HepG2 (cell line): ENCODE data around the gene SLC34A3. TPM values are rescaled to one million over a fixed set of nuclear protein-coding genes. Genes with fewer than 3 reads are reported as not detected.

Source experiments
- ATAC-seq: fragments of 200-7000 bp; cut with Tn5 transposase; 3 replicates; pipeline ENCODE4 v1.9.1; 2020; ENCODE audit warnings: mild to moderate bottlenecking, moderate library complexity
- BruUV-seq: library from RNA; stranded (reverse); fragments of 400-500 nt; replicated peaks from 2 replicates; lab custom pipeline; 2021; lab: Mats Ljungman, UMichigan
- CTCF ChIA-PET: fragments of 300-600 bp; formaldehyde crosslinking; extraction: SDS; loops from one replicate; lab custom pipeline; 2021; ENCODE audit warnings: low total read pairs, inconsistent platforms, low intra/inter-chr PET ratio; lab: Yijun Ruan, JAX
- POLR2A ChIA-PET: fragments of 350-600 bp; sonication (Branson Sonifier 250); formaldehyde crosslinking; loops from one replicate; lab custom pipeline; 2020; ENCODE audit warnings: antibody characterized with exemption, inconsistent platforms; lab: Yijun Ruan, JAX
- DNase-seq: peaks from one replicate; pipeline ENCODE4 v3.0.0-alpha.2; 2015; ENCODE audit warnings: low spot score
- FAIRE-seq: peaks from 3 replicates; lab custom pipeline; 2011; peaks lifted over from hg19 to GRCh38; lab: Jason Lieb, UNC
- H2AFZ ChIP-seq: one replicate; pipeline ENCODE4 v1.6.1; 2011; ENCODE audit warnings: low read length, inconsistent platforms
- H3K27ac ChIP-seq: fragments of 300-600 bp; 3 replicates; pipeline ENCODE4 v1.8.0; 2011; ENCODE audit warnings: mixed run types, mild to moderate bottlenecking, mixed read lengths, low read length, inconsistent platforms; ENCODE audit not compliant: insufficient read depth; ENCODE audit errors: extremely low read length
- H3K27me3 ChIP-seq, 2 experiments: fragments of 200-600 bp in 1 of 2; 2 replicates in 1 of 2; 3 replicates in 1 of 2; pipeline versions ENCODE4 v1.6.0 to v1.8.0; 2011; ENCODE audit warnings: low read length in 2 of 2, mild to moderate bottlenecking in 2 of 2, moderate library complexity in 2 of 2, inconsistent platforms in 1 of 2; ENCODE audit not compliant: insufficient read depth in 2 of 2, control insufficient read depth in 1 of 2
- H3K36me3 ChIP-seq, 2 experiments: fragments of 200-600 bp in 1 of 2; replicated peaks in 1 of 2; 2 replicates in 1 of 2; 3 replicates in 1 of 2; pipeline versions ENCODE4 v1.5.1 to v1.8.0; 2011; ENCODE audit warnings: low read length in 2 of 2, inconsistent platforms in 1 of 2; ENCODE audit not compliant: insufficient read depth in 2 of 2, control insufficient read depth in 1 of 2
- H3K4me1 ChIP-seq: 2 replicates; pipeline ENCODE4 v1.5.1; 2012; ENCODE audit warnings: low read length, inconsistent platforms; ENCODE audit not compliant: insufficient read depth
- H3K4me2 ChIP-seq: 2 replicates; pipeline ENCODE4 v1.6.0; 2011; ENCODE audit warnings: low read depth, low read length, inconsistent platforms
- H3K4me3 ChIP-seq, 3 experiments: fragments of 200-600 bp in 1 of 3; sonication (generic), shearing (Covaris generic) in 1 of 3; replicated peaks in 1 of 3; 2 replicates each; pipeline ENCODE4 v1.5.1; 2011 to 2016; ENCODE audit warnings: low read length in 3 of 3, inconsistent platforms in 2 of 3, low read depth in 2 of 3, mild to moderate bottlenecking in 2 of 3, control low read depth in 1 of 3, mixed read lengths in 1 of 3; ENCODE audit not compliant: insufficient read depth in 1 of 3
- H3K79me2 ChIP-seq: one replicate; pipeline ENCODE4 v1.6.1; 2011; ENCODE audit warnings: low read length, inconsistent platforms; ENCODE audit not compliant: insufficient read depth
- H3K9ac ChIP-seq: 2 replicates; pipeline ENCODE4 v1.6.0; 2011; ENCODE audit warnings: mild to moderate bottlenecking, low read depth, low read length, inconsistent platforms; ENCODE audit not compliant: insufficient read depth
- H3K9me3 ChIP-seq: 2 replicates; pipeline ENCODE4 v1.5.1; 2012; ENCODE audit warnings: mild to moderate bottlenecking, low read length
- H4K20me1 ChIP-seq: 2 replicates; pipeline ENCODE4 v1.6.0; 2011; ENCODE audit warnings: inconsistent platforms, mild to moderate bottlenecking, low read length, moderate library complexity; ENCODE audit not compliant: insufficient read depth
- ARNT ChIP-seq: fragments of 450-650 bp; IDR thresholded peaks from 2 replicates; pipeline ENCODE4 v1.6.1; 2017
- CENPT ChIP-seq: sonication (generic); formaldehyde crosslinking; IDR thresholded peaks from 2 replicates; pipeline ENCODE4 v1.8.0; 2022; ENCODE audit warnings: low read depth, mild to moderate bottlenecking, moderate library complexity, missing genetic modification reagents
- ISX ChIP-seq: sonication (generic); formaldehyde crosslinking; conservative IDR thresholded peaks from 2 replicates; pipeline ENCODE4 v1.5.0; 2020; ENCODE audit warnings: missing genetic modification reagents
- MAFK ChIP-seq, 2 experiments: IDR thresholded peaks in 1 of 2; conservative IDR thresholded peaks in 1 of 2; 2 replicates each; pipeline ENCODE4 v1.6.1; 2011; ENCODE audit warnings: improper control_type of control experiment in 2 of 2, low read length in 2 of 2
- NFE2 ChIP-seq: sonication (generic); formaldehyde crosslinking; IDR thresholded peaks from 2 replicates; pipeline ENCODE4 v1.4.0; 2020; ENCODE audit warnings: missing genetic modification reagents
- NFE2L2 ChIP-seq: fragments of 150-350 bp; IDR thresholded peaks from 2 replicates; pipeline ENCODE4 v1.6.1; 2014; ENCODE audit warnings: low read length
- NR2F6 ChIP-seq, 2 experiments: IDR thresholded peaks; 2 replicates each; pipeline ENCODE4 v1.6.1; 2016; ENCODE audit warnings: antibody characterized with exemption in 1 of 2, mild to moderate bottlenecking in 1 of 2
- SKIL ChIP-seq: sonication (generic); formaldehyde crosslinking; IDR thresholded peaks from 2 replicates; pipeline ENCODE4 v1.8.0; 2022; ENCODE audit warnings: missing genetic modification reagents, mild to moderate bottlenecking, moderate library complexity, borderline replicate concordance
- THAP11 ChIP-seq: IDR thresholded peaks from 2 replicates; pipeline ENCODE4 v1.6.1; 2016; ENCODE audit warnings: missing biosample characterization, missing genetic modification reagents
- ZFP82 ChIP-seq: sonication (generic); formaldehyde crosslinking; IDR thresholded peaks from 2 replicates; pipeline ENCODE4 v1.5.1; 2020; ENCODE audit warnings: mild to moderate bottlenecking, missing genetic modification reagents, borderline replicate concordance
- ZNF264 ChIP-seq: sonication (generic); formaldehyde crosslinking; IDR thresholded peaks from 2 replicates; pipeline ENCODE4 v1.4.0; 2020; ENCODE audit warnings: missing genetic modification reagents
- WGBS: methylation state at CpG from one replicate; pipeline ENCODE4 v1.1.6; 2017; ENCODE audit warnings: low lambda C conversion rate; 5-methylcytosine and 5-hydroxymethylcytosine counted together
- in situ Hi-C: cut with HindIII; loops from 2 replicates; pipeline ENCODE4 v1.10.0; 2017; ENCODE audit warnings: low pct_unique_long_range_greater_than_20kb; ENCODE audit not compliant: extremely low pct_ligation_motif_present
- intact Hi-C: fragments of 100-400 bp; cut with micrococcal nuclease; formaldehyde crosslinking; loops from one replicate; pipeline ENCODE4 v1.10.0; 2022; ENCODE audit not compliant: unreplicated experiment
- polyA plus RNA-seq, 8 experiments: library from polyadenylated mRNA; depleted of rRNA in 3 of 8; stranded (reverse) in 7 of 8; unstranded in 1 of 8; fragments of >200 nt; fragmentation: Illumina TruSeq in 4 of 8; extraction: Trizol in 4 of 8; gene quantifications; 2 replicates each; pipeline versions ENCODE4 v1.2.1 to v1.2.3, GENCODE V29; 2011 to 2016; ENCODE audit warnings: low read depth in 4 of 8, missing spikeins in 1 of 8, mixed read lengths in 1 of 8; ENCODE audit not compliant: insufficient read depth in 1 of 8
- total RNA-seq, 5 experiments: library from RNA; depleted of rRNA; stranded (reverse); fragments of >200 nt; fragmentation: Illumina TruSeq; extraction: Trizol; gene quantifications; 2 replicates each; pipeline ENCODE4 v1.2.3, GENCODE V29; 2016; ENCODE audit warnings: low read depth in 1 of 5
- TF ChIP-seq, protein P1 (sequence below): sonication (generic); formaldehyde crosslinking; conservative IDR thresholded peaks from 2 replicates; pipeline ENCODE4 v1.8.0; 2022; ENCODE audit warnings: missing genetic modification reagents
- TF ChIP-seq, protein P2 (sequence below): IDR thresholded peaks from 2 replicates; pipeline ENCODE4 v1.6.1; 2016; ENCODE audit warnings: missing compliant biosample characterization, missing genetic modification reagents, borderline replicate concordance
- TF ChIP-seq, protein P3 (sequence below): sonication (generic); formaldehyde crosslinking; IDR thresholded peaks from 2 replicates; pipeline ENCODE4 v1.4.0; 2020; ENCODE audit warnings: missing genetic modification reagents

The SLC34A3 gene
- total and polyA plus RNA-seq, 2 of the 13 experiments (the other 11 are each of a cell fraction or from before 2014, with no cell fraction given) = 0.07 to 1.0 TPM

DNA sequence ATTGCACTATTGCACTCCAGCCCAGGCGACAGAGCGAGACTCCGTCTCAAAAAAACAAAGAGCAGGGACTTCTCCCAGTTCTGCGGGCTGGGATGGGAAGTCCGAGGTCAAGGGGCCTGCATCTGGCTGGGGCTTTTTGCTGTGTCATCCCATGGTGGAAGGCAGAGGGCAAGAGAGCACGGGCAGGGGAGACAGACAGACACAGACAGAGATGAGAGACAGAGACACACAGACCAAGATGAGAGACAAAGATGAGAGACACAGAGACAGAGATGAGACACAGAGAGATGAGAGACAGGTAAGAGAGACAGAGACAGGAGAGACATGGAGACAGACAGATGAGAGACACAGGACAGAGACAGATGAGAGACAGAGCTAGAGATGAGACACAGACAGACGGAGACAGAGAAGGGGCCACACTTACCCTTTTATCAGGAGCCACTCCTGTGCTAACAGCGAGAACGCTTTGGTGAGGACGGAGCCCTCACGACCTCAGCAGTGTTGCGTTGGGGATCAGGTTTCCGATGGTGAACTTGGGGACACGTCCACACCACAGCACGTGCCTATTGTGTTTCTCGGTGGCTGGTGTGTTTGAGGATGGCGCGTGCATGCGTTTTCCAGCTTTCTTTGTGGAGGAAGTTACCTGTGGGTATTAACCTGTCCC lies 38.0 kb downstream of the SLC34A3 start:
- 77% methylated on average over 19 of the region's 19 CpGs for WGBS
- H2AFZ ChIP-seq = no peak overlapping the region
- H3K4me1 ChIP-seq = peaks cover 19% of the 10 kb centered on the region
- peaks cover 20 to 39% of the 10 kb centered on the region in 2 experiments; a peak in 4 of 5 replicates for H3K36me3 ChIP-seq
- intact Hi-C loops (no loop called here), in situ Hi-C loops (no loop called here)
- ChIA-PET CTCF (no interaction called here), POLR2A (interaction anchor here (1.1 to 3.4 kb wide), 3 partner anchors 8 to 28 kb away, joined by 3 to 11 read pairs (median 11); partner anchors contain the start of genes TOR4A and TUBB4B)
- no peak overlapping the region for H3K4me3 ChIP-seq
- no peaks in the 10 kb centered on the region for H3K9me3 ChIP-seq
- H3K79me2 ChIP-seq = no peaks in the 10 kb centered on the region
- FAIRE-seq = no peak
- H3K27ac ChIP-seq = peak overlapping the region; percentile 63
- H3K9ac ChIP-seq = no peak overlapping the region
- no peaks in the 10 kb centered on the region for H3K27me3 ChIP-seq
- no TSS peak for BruUV-seq
- DNase-seq = no peak
- no peak; the same call in 2 of the 3 replicates for ATAC-seq
- H4K20me1 ChIP-seq = no peaks in the 10 kb centered on the region; the same call in 1 of the 2 replicates
- H3K4me2 ChIP-seq = no peak overlapping the region
- TF ChIP-seq CENPT (CRISPR knock-in tag) (no peak), NFE2L2 (peak; percentile 89), ZNF264 (CRISPR knock-in tag) (no peak), ISX (CRISPR knock-in tag) (no peak), MAFK (conservative IDR thresholded peaks at IDR 0.05 in 1 of 2, IDR thresholded peaks at IDR 0.05 in 1 of 2; ENCODE audit: low read length in 2 of 2) (peak in 1 of 2 experiments; percentile 32; a peak in 2 of 4 replicates), NR2F6 (IDR thresholded peaks at IDR 0.05) (peak; percentile 41; the same call in 1 of the 2 replicates), NR2F6 (CRISPR knock-in tag; IDR thresholded peaks at IDR 0.05) (no peak), THAP11 (CRISPR knock-in tag) (no peak), ARNT (no peak), SKIL (CRISPR knock-in tag) (no peak), ZFP82 (no peak), NFE2 (CRISPR knock-in tag) (peak; percentile 77; the same call in 1 of the 2 replicates)
- TF ChIP-seq, protein P1, sequence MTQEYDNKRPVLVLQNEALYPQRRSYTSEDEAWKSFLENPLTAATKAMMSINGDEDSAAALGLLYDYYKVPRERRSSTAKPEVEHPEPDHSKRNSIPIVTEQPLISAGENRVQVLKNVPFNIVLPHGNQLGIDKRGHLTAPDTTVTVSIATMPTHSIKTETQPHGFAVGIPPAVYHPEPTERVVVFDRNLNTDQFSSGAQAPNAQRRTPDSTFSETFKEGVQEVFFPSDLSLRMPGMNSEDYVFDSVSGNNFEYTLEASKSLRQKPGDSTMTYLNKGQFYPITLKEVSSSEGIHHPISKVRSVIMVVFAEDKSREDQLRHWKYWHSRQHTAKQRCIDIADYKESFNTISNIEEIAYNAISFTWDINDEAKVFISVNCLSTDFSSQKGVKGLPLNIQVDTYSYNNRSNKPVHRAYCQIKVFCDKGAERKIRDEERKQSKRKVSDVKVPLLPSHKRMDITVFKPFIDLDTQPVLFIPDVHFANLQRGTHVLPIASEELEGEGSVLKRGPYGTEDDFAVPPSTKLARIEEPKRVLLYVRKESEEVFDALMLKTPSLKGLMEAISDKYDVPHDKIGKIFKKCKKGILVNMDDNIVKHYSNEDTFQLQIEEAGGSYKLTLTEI (CRISPR knock-in tag) = no peak
- TF ChIP-seq, protein P2, sequence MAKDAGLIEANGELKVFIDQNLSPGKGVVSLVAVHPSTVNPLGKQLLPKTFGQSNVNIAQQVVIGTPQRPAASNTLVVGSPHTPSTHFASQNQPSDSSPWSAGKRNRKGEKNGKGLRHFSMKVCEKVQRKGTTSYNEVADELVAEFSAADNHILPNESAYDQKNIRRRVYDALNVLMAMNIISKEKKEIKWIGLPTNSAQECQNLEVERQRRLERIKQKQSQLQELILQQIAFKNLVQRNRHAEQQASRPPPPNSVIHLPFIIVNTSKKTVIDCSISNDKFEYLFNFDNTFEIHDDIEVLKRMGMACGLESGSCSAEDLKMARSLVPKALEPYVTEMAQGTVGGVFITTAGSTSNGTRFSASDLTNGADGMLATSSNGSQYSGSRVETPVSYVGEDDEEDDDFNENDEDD (CRISPR knock-in tag) = no peak
- TF ChIP-seq, protein P3, sequence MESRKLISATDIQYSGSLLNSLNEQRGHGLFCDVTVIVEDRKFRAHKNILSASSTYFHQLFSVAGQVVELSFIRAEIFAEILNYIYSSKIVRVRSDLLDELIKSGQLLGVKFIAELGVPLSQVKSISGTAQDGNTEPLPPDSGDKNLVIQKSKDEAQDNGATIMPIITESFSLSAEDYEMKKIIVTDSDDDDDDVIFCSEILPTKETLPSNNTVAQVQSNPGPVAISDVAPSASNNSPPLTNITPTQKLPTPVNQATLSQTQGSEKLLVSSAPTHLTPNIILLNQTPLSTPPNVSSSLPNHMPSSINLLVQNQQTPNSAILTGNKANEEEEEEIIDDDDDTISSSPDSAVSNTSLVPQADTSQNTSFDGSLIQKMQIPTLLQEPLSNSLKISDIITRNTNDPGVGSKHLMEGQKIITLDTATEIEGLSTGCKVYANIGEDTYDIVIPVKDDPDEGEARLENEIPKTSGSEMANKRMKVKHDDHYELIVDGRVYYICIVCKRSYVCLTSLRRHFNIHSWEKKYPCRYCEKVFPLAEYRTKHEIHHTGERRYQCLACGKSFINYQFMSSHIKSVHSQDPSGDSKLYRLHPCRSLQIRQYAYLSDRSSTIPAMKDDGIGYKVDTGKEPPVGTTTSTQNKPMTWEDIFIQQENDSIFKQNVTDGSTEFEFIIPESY (CRISPR knock-in tag) = peak; percentile 69
